KMS-11 (cell line): ENCODE measurements around the gene MSX2.

Experiments
- H2AFZ ChIP-seq: fragments of 200-600 bp; sonication (generic); 2 replicates; pipeline ENCODE4 v1.6.1; 2016; ENCODE audit warnings: antibody characterized with exemption, mixed run types, low read depth
- H3K27ac ChIP-seq: fragments of 200-600 bp; sonication (generic); 2 replicates; pipeline ENCODE4 v1.6.1; 2016; ENCODE audit warnings: mild to moderate bottlenecking, mixed run types
- H3K27me3 ChIP-seq: fragments of 200-600 bp; sonication (generic); 2 replicates; pipeline ENCODE4 v1.6.1; 2017; ENCODE audit warnings: mild to moderate bottlenecking, low read depth, mixed run types, moderate library complexity; ENCODE audit not compliant: insufficient read depth
- H3K36me3 ChIP-seq: fragments of 200-600 bp; sonication (generic); 2 replicates; pipeline ENCODE4 v1.6.1; 2017; ENCODE audit warnings: mild to moderate bottlenecking, mixed run types; ENCODE audit not compliant: insufficient read depth
- H3K4me1 ChIP-seq: fragments of 200-600 bp; sonication (generic); 2 replicates; pipeline ENCODE4 v1.6.1; 2016; ENCODE audit warnings: mild to moderate bottlenecking, low read depth, mixed run types; ENCODE audit not compliant: poor library complexity, severe bottlenecking
- H3K4me2 ChIP-seq: fragments of 200-600 bp; sonication (generic); 2 replicates; pipeline ENCODE4 v1.7.0; 2016; ENCODE audit warnings: mild to moderate bottlenecking, mixed run types
- H3K4me3 ChIP-seq: fragments of 200-600 bp; sonication (generic); IDR thresholded peaks from 2 replicates; pipeline ENCODE4 v1.6.1; 2017; ENCODE audit warnings: low read depth, low read length, mixed read lengths; ENCODE audit not compliant: insufficient read depth
- H3K79me2 ChIP-seq: fragments of 200-600 bp; sonication (generic); 2 replicates; pipeline ENCODE4 v1.6.1; 2016; ENCODE audit warnings: low read depth, mixed run types; ENCODE audit not compliant: insufficient read depth
- H3K9ac ChIP-seq: fragments of 200-600 bp; sonication (generic); 2 replicates; pipeline ENCODE4 v1.6.1; 2016; ENCODE audit warnings: mild to moderate bottlenecking, mixed run types
- H4K20me1 ChIP-seq: fragments of 200-600 bp; sonication (generic); 2 replicates; pipeline ENCODE4 v1.6.1; 2016; ENCODE audit warnings: mild to moderate bottlenecking, mixed run types; ENCODE audit not compliant: insufficient read depth
- CTCF ChIP-seq: fragments of 200-600 bp; sonication (generic); conservative IDR thresholded peaks from 2 replicates; pipeline ENCODE4 v1.6.1; 2017; ENCODE audit warnings: low read depth, mild to moderate bottlenecking, antibody characterized with exemption, low read length, moderate library complexity, mixed read lengths

Gene MSX2

GRCh38 chr5:174718880-174719610, 5.3 kb upstream of the MSX2 start:
- Histone ChIP-seq H4K20me1 (no peaks in the 10 kb centered on the region), H3K79me2 (no peaks in the 10 kb centered on the region), H2AFZ (no peak overlapping the region), H3K27me3 (no peaks in the 10 kb centered on the region), H3K27ac (no peak overlapping the region), H3K4me1 (no peaks in the 10 kb centered on the region), H3K4me2 (no peak overlapping the region), H3K9ac (no peak overlapping the region), H3K36me3 (no peaks in the 10 kb centered on the region), H3K4me3 (no peak overlapping the region)
- TF ChIP-seq CTCF = no peak

- H3K4me2 ChIP-seq = no peak overlapping the region
- no peaks in the 10 kb centered on the region for H3K79me2 ChIP-seq
- H3K27ac ChIP-seq = no peak overlapping the region
- H3K27me3 ChIP-seq = no peaks in the 10 kb centered on the region
- H2AFZ ChIP-seq = no peak overlapping the region
- no peak overlapping the region for H3K4me3 ChIP-seq
- H4K20me1 ChIP-seq = no peaks in the 10 kb centered on the region
- no peaks in the 10 kb centered on the region for H3K36me3 ChIP-seq
- no peak overlapping the region for H3K9ac ChIP-seq
- no peak for TF ChIP-seq CTCF
- H3K4me1 ChIP-seq = no peaks in the 10 kb centered on the region
Measured at GRCh38 chr5:174719793-174720611, 4.4 kb upstream of the MSX2 start.

GRCh38 chr5:174720612-174721529, 3.5 kb upstream of the MSX2 start:
- Histone ChIP-seq H3K36me3 (no peaks in the 10 kb centered on the region), H3K27me3 (no peaks in the 10 kb centered on the region), H3K79me2 (no peaks in the 10 kb centered on the region), H3K9ac (no peak overlapping the region), H3K4me2 (no peak overlapping the region), H2AFZ (no peak overlapping the region), H3K4me3 (no peak overlapping the region), H3K27ac (no peak overlapping the region), H3K4me1 (no peaks in the 10 kb centered on the region), H4K20me1 (no peaks in the 10 kb centered on the region)
- no peak for TF ChIP-seq CTCF
